GM23338 (cell line): ENCODE measurements around the gene SPACA7. TPM values are rescaled to one million over a fixed set of nuclear protein-coding genes. Genes with fewer than 3 reads are reported as not detected.

ENCODE experiments used
- ATAC-seq: fragments of 200-7000 bp; cut with Tn5 transposase; 3 replicates; pipeline ENCODE4 v1.9.1; 2020
- DNase-seq: peaks from one replicate; pipeline ENCODE4 v3.0.0-alpha.2; 2015; ENCODE audit warnings: low spot score
- H2AFZ ChIP-seq: fragments of 200-600 bp; sonication (generic); 2 replicates; pipeline ENCODE4 v1.8.0; 2016; ENCODE audit warnings: antibody characterized with exemption, mild to moderate bottlenecking, moderate library complexity
- H3F3A ChIP-seq: fragments of 200-600 bp; sonication (generic); replicated peaks from 2 replicates; pipeline ENCODE4 v1.8.0; 2017; ENCODE audit warnings: antibody characterized with exemption, mixed run types, low read depth
- H3K27ac ChIP-seq: fragments of 200-600 bp; sonication (generic); 2 replicates; pipeline ENCODE4 v1.6.1; 2016; ENCODE audit warnings: low read depth
- H3K27me3 ChIP-seq: fragments of 200-600 bp; sonication (generic); 2 replicates; pipeline ENCODE4 v1.8.0; 2016; ENCODE audit warnings: mild to moderate bottlenecking, mixed run types, moderate library complexity; ENCODE audit not compliant: insufficient read depth
- H3K36me3 ChIP-seq: fragments of 200-600 bp; sonication (generic); 2 replicates; pipeline ENCODE4 v1.8.0; 2016; ENCODE audit warnings: mild to moderate bottlenecking; ENCODE audit not compliant: insufficient read depth
- H3K4me1 ChIP-seq: fragments of 200-600 bp; sonication (generic); 2 replicates; pipeline ENCODE4 v1.8.0; 2016; ENCODE audit warnings: mild to moderate bottlenecking, moderate library complexity; ENCODE audit not compliant: insufficient read depth
- H3K4me2 ChIP-seq: fragments of 200-600 bp; sonication (generic); 2 replicates; pipeline ENCODE4 v1.7.1; 2017; ENCODE audit warnings: mixed run types
- H3K4me3 ChIP-seq: fragments of 200-600 bp; sonication (generic); 2 replicates; pipeline ENCODE4 v1.6.1; 2016; ENCODE audit warnings: mixed run types
- H3K79me2 ChIP-seq: fragments of 200-600 bp; sonication (generic); replicated peaks from 2 replicates; pipeline ENCODE4 v1.8.0; 2017; ENCODE audit warnings: mild to moderate bottlenecking; ENCODE audit not compliant: insufficient read depth
- H3K9me2 ChIP-seq: fragments of 200-600 bp; sonication (generic); 2 replicates; pipeline ENCODE4 v1.8.0; 2017; ENCODE audit not compliant: insufficient read depth
- H4K20me1 ChIP-seq: fragments of 200-600 bp; sonication (generic); replicated peaks from 2 replicates; pipeline ENCODE4 v1.8.0; 2017; ENCODE audit warnings: mild to moderate bottlenecking; ENCODE audit not compliant: insufficient read depth
- H3K27ac Mint-ChIP-seq: 2 replicates; pipeline ENCODE4 v1.8.0; 2020; ENCODE audit warnings: inconsistent platforms, mild to moderate bottlenecking, moderate library complexity, mixed read lengths
- H3K27me3 Mint-ChIP-seq: 3 replicates; pipeline ENCODE4 v1.8.0; 2022; ENCODE audit warnings: low read depth, mild to moderate bottlenecking, moderate library complexity, mixed read lengths, inconsistent platforms; ENCODE audit not compliant: insufficient read depth, poor library complexity
- H3K36me3 Mint-ChIP-seq: 3 replicates; pipeline ENCODE4 v1.8.0; 2021; ENCODE audit warnings: low read depth, mild to moderate bottlenecking, inconsistent platforms, moderate library complexity, mixed read lengths
- H3K4me1 Mint-ChIP-seq: 3 replicates; pipeline ENCODE4 v1.8.0; 2020; ENCODE audit warnings: mild to moderate bottlenecking, inconsistent platforms, mixed read lengths
- H3K4me3 Mint-ChIP-seq: 3 replicates; pipeline ENCODE4 v1.8.0; 2021; ENCODE audit warnings: moderate library complexity, mild to moderate bottlenecking, inconsistent platforms, mixed read lengths
- H3K9me3 Mint-ChIP-seq: 3 replicates; pipeline ENCODE4 v1.8.0; 2020; ENCODE audit warnings: moderate library complexity, mild to moderate bottlenecking, inconsistent platforms, mixed read lengths
- EZH2phosphoT487 ChIP-seq: fragments of 200-600 bp; sonication (generic); IDR thresholded peaks from one replicate; pipeline ENCODE4 v1.8.1; 2018; ENCODE audit warnings: antibody characterized with exemption; ENCODE audit not compliant: unreplicated experiment
- polyA plus RNA-seq: library from polyadenylated mRNA; unstranded; fragments of >200 nt; fragmentation: Nextera tagmentation; extraction: Ambion mirVana; gene quantifications from 2 replicates; pipeline ENCODE4 v1.2.1, GENCODE V29; 2016
- total RNA-seq: library from RNA; depleted of rRNA; stranded (reverse); fragments of >200 nt; shearing (Covaris generic); gene quantifications from 2 replicates; pipeline ENCODE4 v1.2.3, GENCODE V29; 2014; rRNA removed

SPACA7 gene
- total and polyA plus RNA-seq, 2 experiments from 2014 or later, result not detected

- ATAC-seq, result no peak
- H3K4me2 ChIP-seq, result no peak overlapping the region
- H3K4me1 Mint-ChIP-seq, result no peaks in the 10 kb centered on the region
- 0 out of 2 replicates have a peak, but pooled peaks cover 5% of the 10 kb centered on the region for H3K9me2 ChIP-seq
- H4K20me1 ChIP-seq, result no peaks in the 10 kb centered on the region; the same call in 1 of the 2 replicates
- H3K36me3 Mint-ChIP-seq, result peaks cover 12% of the 10 kb centered on the region; the same call in 2 of the 3 replicates
- no peak for TF ChIP-seq EZH2phosphoT487
- H3K4me1 ChIP-seq, result no peaks in the 10 kb centered on the region
- H3K27ac Mint-ChIP-seq, result no peak overlapping the region
- no peak overlapping the region for H2AFZ ChIP-seq
- H3K27ac ChIP-seq, result no peak overlapping the region
- H3K27me3 Mint-ChIP-seq, result peaks cover 2% of the 10 kb centered on the region
- H3K36me3 ChIP-seq, result no peaks in the 10 kb centered on the region; the same call in 1 of the 2 replicates
- H3K4me3 ChIP-seq, result no peak overlapping the region
- no peak overlapping the region for H3K4me3 Mint-ChIP-seq
- no peaks in the 10 kb centered on the region; the same call in 2 of the 3 replicates for H3K9me3 Mint-ChIP-seq
- no peaks in the 10 kb centered on the region for H3K79me2 ChIP-seq
- DNase-seq, result no peak
- no peaks in the 10 kb centered on the region for H3K27me3 ChIP-seq
- no peaks in the 10 kb centered on the region for H3F3A ChIP-seq
These were observed 107.1 kb downstream of the SPACA7 start for GRCh38 chr13:112483299-112483698.

Other genes starting within 250 kb of the SPACA7 start
- 36.4 and 40.2 TPM in 2 replicates for gene TUBGCP3, start 211.8 kb downstream of the SPACA7 start, total RNA-seq
- gene TUBGCP3, start 211.8 kb downstream of the SPACA7 start, polyA plus RNA-seq, result 12.4 and 12.8 TPM in 2 replicates